ENCODE measurements around the gene RBFOX1. TPM values are rescaled to one million over a fixed set of nuclear protein-coding genes. Genes with fewer than 3 reads are reported as not detected.

Gene RBFOX1
- total RNA-seq, 2 donors from 2014 or later: 30.4 to 33.0 TPM

DNA sequence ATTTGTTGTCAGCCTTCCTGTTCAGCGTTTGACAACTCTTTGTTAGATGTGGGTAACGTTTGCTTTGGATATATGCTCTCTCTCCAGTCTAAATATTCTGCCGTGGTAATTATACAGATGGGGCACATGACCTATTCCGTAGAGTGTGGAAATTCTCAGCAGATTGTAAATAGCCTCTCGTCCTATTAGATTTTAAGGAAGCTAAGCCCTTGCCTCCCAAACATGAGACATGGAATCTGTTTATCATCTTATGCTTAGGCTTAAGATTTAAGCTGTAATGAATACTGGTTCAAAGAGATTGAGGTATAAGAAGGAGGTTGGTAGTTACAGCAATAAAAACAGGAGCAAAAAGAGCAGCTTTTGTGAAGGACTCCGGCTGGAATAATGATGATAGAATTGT, 87.4 kb downstream of the RBFOX1 start:
- no peaks in the 10 kb centered on the region for H3K9me3 ChIP-seq
- no peak for TF ChIP-seq CTCF (IDR thresholded peaks at IDR 0.05)
- H3K36me3 ChIP-seq: no peaks in the 10 kb centered on the region
- no peak overlapping the region for H3K27ac ChIP-seq
- H3K4me3 ChIP-seq: no peak overlapping the region
- no peaks in the 10 kb centered on the region for H3K27me3 ChIP-seq
- H3K4me1 ChIP-seq: no peaks in the 10 kb centered on the region
- DNase-seq (ENCODE audit: low spot score): no peak

GRCh38 chr16:7420843-7421242, 88.2 kb downstream of the RBFOX1 start:
- Histone ChIP-seq H3K27me3 (no peaks in the 10 kb centered on the region), H3K4me1 (no peaks in the 10 kb centered on the region), H3K36me3 (no peaks in the 10 kb centered on the region), H3K9me3 (no peaks in the 10 kb centered on the region), H3K4me3 (no peak overlapping the region), H3K27ac (no peak overlapping the region)
- TF ChIP-seq CTCF (IDR thresholded peaks at IDR 0.05): no peak
- no peak for DNase-seq (ENCODE audit: low spot score)

DNA sequence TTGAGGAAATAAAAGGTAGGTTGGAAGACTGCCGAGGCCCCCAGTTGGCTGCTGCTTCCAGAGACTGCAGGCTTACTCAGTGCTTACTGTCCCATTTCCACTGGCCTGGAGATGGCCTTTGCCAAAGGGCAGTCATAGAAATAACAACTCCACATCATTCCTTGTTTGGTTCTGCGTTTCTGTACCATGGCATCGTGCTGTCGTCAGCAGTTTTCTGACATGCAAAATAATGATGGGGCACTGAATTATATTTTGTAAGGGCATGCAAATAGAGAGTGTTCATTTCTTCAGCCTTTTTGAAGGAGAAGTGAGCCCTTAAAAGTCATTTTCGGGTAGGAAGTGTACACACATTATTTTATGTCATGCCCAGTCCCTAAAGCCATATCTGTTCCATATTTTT, 88.9 kb downstream of the RBFOX1 start:
- TF ChIP-seq CTCF (IDR thresholded peaks at IDR 0.05): no peak
- H3K4me1 ChIP-seq: no peaks in the 10 kb centered on the region
- no peak overlapping the region for H3K4me3 ChIP-seq
- DNase-seq (ENCODE audit: low spot score): no peak
- H3K27ac ChIP-seq: no peak overlapping the region
- H3K9me3 ChIP-seq: no peaks in the 10 kb centered on the region
- no peaks in the 10 kb centered on the region for H3K36me3 ChIP-seq
- no peaks in the 10 kb centered on the region for H3K27me3 ChIP-seq

- Histone ChIP-seq H3K27me3 (no peaks in the 10 kb centered on the region), H3K27ac (no peak overlapping the region), H3K4me1 (no peaks in the 10 kb centered on the region), H3K4me3 (no peak overlapping the region), H3K9me3 (no peaks in the 10 kb centered on the region), H3K36me3 (no peaks in the 10 kb centered on the region)
- no peak for TF ChIP-seq CTCF (IDR thresholded peaks at IDR 0.05)
- no peak for DNase-seq (ENCODE audit: low spot score)
Observed at GRCh38 chr16:7422036-7422888, 89.6 kb downstream of the RBFOX1 start.

GRCh38 chr16:7423434-7424044, 90.9 kb downstream of the RBFOX1 start:
- no peak overlapping the region for H3K27ac ChIP-seq
- DNase-seq (ENCODE audit: low spot score): no peak
- no peaks in the 10 kb centered on the region for H3K36me3 ChIP-seq
- no peaks in the 10 kb centered on the region for H3K4me1 ChIP-seq
- no peak overlapping the region for H3K4me3 ChIP-seq
- TF ChIP-seq CTCF (IDR thresholded peaks at IDR 0.05): no peak
- H3K9me3 ChIP-seq: no peaks in the 10 kb centered on the region
- H3K27me3 ChIP-seq: no peaks in the 10 kb centered on the region

Data from right atrium auricular region (tissue), 2 donors.